ENCODE measurements around the gene DGAT2L6. TPM values are rescaled to one million over a fixed set of nuclear protein-coding genes. Genes with fewer than 3 reads are reported as not detected.
"Not testable (repeated sequence)": the region's sequence is repeated elsewhere in the genome, so short reads cannot be mapped to it uniquely, and the experiment has no call there.

DGAT2L6 gene
- total RNA-seq, 1 donor from 2014 or later = not detected

- ATAC-seq = peak; percentile 84
Measured at GRCh38 chrX:70196961-70197720, 19.9 kb downstream of the DGAT2L6 start.

DNA sequence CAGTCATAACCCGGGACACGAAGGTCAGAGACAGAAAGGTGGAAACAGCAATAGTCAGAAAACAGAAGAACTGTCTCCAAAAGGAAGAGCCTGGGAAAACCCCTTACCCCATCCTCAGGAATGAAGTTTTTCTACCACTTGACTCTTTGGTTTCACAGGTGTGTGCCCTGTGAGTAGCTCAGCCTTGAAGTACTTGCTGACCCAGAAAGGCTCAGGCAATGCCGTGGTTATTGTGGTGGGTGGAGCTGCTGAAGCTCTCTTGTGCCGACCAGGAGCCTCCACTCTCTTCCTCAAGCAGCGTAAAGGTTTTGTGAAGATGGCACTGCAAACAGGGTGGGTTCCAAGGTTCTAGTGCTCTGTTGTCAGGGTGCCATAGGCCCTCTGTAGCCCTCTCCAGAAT is 24.4 kb downstream of the DGAT2L6 start:
- ATAC-seq = no peak

DNA sequence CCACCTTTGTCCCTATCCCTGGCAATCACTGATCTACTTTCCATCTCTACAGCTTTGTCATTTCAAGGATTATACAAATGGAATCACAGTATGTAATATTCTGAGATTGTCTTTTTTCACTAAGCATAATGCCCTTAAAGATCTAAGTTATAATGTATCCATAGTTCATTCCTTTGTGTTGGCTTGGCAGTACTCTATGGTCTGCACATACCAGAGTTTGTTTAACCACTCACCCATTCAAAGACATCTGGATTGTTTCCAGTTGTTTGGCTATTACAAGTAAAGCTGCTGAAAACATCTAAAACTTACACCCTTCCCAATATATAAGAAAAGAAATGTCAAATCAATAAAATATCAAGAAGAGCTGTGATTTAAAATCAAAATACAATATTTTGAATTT is 31.2 kb downstream of the DGAT2L6 start:
- no peak for ATAC-seq

DNA sequence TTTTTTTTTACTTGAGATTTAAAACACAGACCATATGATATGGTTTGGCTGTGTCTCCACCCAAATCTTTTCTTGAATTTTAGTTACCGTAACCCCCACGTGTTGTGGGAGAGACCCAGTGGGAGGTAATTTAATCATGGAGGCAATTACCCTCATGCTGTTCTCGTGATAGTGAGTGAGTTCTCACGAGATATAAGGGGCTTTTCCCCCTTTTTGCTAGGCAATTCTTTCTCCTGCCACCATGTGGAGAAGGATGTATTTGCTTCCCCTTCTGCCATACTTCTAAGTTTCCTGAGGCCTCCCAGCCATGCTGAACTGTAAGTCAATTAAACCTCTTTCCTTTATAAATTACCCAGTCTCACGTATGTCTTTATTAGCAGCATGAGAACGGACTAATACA is 32.3 kb downstream of the DGAT2L6 start:
- ATAC-seq = not testable (repeated sequence)

GRCh38 chrX:70219938-70220764 is 42.9 kb downstream of the DGAT2L6 start:
- peak; percentile 98 for ATAC-seq

DNA sequence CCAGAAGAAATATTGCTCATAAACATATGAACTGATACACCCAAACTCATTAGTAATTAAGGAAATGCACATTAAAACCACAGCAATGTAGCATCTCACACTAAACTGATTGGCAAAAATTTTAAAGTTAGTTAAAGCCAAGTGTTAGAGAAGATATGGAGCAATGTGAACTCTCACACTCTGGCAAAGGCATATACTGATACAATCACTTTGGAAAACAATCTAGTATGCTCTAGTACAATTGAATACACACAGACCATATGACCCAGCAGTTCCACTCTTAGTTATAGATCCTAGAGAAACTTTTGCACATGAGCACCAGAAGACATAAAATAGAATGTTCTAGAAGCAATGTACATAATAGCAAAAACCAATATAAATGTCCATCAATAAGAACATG is 48.8 kb downstream of the DGAT2L6 start:
- ATAC-seq = no peak

- no peak for ATAC-seq
Measured at GRCh38 chrX:70226687-70227086, 49.4 kb downstream of the DGAT2L6 start.

GRCh38 chrX:70231666-70232065 is 54.4 kb downstream of the DGAT2L6 start:
- ATAC-seq = no peak

DNA sequence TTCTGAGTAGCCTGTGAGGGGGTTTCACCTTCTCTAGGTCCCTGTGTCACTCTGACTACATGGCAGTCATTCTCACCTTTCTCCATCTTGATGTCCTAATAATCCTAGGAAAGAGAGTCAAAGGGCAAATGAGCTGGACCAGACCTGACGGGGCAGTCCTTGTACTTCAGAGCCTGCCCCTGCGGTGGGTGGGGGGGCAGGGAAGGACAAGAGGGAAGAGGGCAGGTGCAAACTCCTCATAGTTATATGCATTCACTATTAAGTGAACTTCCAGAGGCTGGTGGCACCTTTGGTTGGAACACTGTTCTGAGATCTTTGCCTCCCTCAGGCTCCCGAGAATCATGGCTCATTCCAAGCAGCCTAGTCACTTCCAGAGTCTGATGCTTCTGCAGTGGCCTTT is 57.1 kb downstream of the DGAT2L6 start, which contains the start of gene AWAT1:
AWAT1 (plus strand) TSS at position 301 of the 400 bp plus-strand sequence; CDS start at position 342, 41 bp downstream.
- ATAC-seq = no peak

DNA sequence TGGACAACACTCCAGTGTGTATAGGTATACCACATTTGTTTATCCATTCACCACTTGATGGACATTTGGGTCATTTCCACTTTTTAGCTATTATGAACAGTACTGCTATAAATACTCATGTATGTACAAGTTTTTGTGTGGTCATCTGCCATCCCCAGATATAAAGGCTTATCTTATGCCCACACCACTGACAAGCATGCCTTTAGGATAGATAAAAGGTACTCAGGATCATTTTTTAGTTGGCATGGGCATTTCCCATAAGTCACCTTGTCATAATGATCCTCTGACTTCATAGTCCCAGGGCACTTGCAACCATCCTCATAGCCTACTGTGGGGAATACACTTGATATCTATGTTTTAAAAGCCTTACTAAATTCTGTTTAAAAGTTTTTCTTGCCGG is 63.5 kb downstream of the DGAT2L6 start:
- no peak for ATAC-seq

DNA sequence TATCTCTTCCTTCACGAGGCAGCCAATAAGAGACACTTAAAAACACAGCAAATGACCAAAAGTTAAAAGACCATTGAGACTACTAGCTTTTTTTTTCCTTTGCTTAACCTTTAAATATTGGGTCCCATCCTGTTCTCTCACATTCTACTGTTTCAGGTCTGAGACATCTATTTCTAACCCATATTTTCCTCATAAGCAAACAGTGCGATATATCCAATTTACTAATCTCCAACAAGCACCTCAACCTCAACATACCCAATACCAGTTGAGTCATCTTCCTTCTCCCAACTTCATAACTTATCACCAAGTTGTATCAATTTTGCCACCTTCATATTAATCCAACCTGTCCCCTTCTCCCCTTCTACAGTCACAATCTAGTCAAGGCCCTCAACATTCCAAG is 64.2 kb downstream of the DGAT2L6 start:
- no peak for ATAC-seq

DNA sequence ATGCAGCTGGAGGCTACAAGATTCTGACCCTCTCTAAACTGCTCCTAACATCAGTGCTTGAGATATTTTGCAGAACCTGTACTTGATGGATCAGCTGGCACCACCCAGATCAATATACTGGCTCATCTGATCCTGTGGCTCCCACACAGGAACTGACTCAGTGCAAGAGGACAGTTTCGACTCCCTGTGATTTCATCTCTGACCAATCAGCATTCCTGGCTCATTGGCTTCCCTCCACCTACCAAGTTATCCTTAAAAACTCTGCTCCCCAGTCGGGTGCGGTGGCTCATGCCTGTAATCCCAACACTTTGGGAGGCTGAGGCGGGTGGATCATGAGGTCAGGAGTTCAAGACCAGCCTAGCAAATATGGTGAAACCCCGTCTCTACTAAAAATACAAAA is 66.3 kb downstream of the DGAT2L6 start:
- not testable (repeated sequence) for ATAC-seq

GRCh38 chrX:70244881-70245280 is 67.6 kb downstream of the DGAT2L6 start:
- ATAC-seq = no peak

- ATAC-seq = no peak
Measured at GRCh38 chrX:70247252-70247651, 70.0 kb downstream of the DGAT2L6 start.

DNA sequence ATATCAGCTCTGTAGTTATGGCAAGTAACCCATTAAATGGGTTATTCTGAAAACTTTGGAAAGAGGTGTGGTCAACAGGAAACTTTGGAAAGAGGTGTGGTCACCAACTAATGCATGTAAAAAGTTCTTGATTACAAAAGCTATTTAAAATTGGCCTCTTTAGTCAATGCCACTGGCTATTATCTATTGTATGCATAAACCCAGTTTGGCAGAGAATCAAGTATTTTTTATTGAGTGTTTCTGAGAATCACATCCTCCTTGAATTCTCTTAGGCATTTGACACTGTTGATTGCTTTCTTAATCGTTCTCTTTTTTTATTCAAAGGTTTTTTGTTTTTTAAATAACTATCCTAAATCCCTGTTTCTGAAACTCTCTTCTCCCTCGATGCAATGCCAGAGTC is 75.2 kb downstream of the DGAT2L6 start:
- peak; percentile 20 for ATAC-seq

- peak; percentile 49 for ATAC-seq
Measured at GRCh38 chrX:70253377-70254062, 76.2 kb downstream of the DGAT2L6 start.

GRCh38 chrX:70254063-70254400 is 76.7 kb downstream of the DGAT2L6 start:
- ATAC-seq = peak; percentile 58

DNA sequence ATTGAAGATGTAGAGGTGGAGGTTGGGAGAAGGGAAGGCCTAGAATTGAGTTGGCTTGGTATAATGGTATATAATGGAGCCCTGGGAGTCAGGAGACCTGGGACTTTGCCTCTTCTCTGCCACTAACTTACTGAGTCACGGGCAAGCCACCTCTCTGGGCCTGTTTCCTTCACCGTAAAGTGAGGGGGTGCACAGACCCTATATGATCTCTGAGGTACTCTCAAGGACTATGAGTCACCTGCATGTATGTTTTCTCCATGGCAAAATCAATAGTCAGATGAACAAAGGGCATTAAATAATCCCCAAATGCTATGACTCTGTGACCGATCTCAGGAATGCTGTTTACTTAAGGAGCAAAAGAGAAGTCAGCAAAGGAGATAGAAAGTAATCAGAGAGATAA is 77.6 kb downstream of the DGAT2L6 start:
- no peak for ATAC-seq

Other genes with a start within 250 kb of the DGAT2L6 start
- not detected for gene AWAT2, start 127.5 kb upstream of the DGAT2L6 start, total RNA-seq
- not detected for gene OTUD6A, start 115.0 kb upstream of the DGAT2L6 start, total RNA-seq
- gene IGBP1, start 44.0 kb upstream of the DGAT2L6 start, total RNA-seq = 36.5 TPM
- gene AWAT1, start 57.2 kb downstream of the DGAT2L6 start, total RNA-seq = not detected
- 0.20 TPM for gene P2RY4, start 82.7 kb downstream of the DGAT2L6 start, total RNA-seq
- gene ARR3, start 90.9 kb downstream of the DGAT2L6 start, total RNA-seq = not detected
- not detected for gene RAB41, start 104.7 kb downstream of the DGAT2L6 start, total RNA-seq
- 44.7 TPM for gene PDZD11, start 112.4 kb downstream of the DGAT2L6 start, total RNA-seq
- 9.4 TPM for gene KIF4A, start 112.6 kb downstream of the DGAT2L6 start, total RNA-seq
- gene GDPD2, start 245.8 kb downstream of the DGAT2L6 start, total RNA-seq = 0.96 TPM